ENCODE results near the gene PYM1. TPM values are rescaled to one million over a fixed set of nuclear protein-coding genes. Genes with fewer than 3 reads are reported as not detected.
A peak's percentile ranks its signal among the peaks of the same experiment; 100 is the strongest.

Gene PYM1
- total and polyA plus RNA-seq, 2 of the 13 experiments (the other 11 are each of a cell fraction or from before 2014, with no cell fraction given) = 44.0 to 51.8 TPM

DNA sequence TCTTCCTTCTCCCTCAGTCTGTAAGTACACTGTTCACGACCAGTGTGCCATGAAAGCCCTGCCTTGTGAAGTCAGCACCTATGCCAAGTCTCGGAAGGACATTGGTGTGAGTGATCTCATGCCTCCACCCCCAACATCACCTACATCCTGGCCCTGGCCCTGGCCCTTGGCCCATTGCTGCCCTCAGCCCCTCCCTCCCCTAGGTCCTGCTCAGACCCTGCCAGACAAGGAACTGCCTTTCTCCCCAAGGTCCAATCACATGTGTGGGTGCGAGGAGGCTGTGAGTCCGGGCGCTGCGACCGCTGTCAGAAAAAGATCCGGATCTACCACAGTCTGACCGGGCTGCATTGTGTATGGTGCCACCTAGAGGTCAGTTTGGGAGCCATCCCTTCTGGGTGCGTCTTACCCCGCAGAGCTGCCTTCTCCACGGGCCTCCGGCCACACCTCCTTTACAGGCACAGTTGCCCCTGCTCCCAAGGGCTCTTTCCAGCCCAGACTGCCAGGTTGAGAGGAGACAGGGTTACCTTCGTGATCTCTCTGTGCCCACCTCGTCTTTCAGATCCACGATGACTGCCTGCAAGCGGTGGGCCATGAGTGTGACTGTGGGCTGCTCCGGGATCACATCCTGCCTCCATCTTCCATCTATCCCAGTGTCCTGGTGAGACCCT, 12.5 kb upstream of the PYM1 start (continued):
- TF ChIP-seq PAXIP1 (CRISPR knock-in tag; conservative IDR thresholded peaks at IDR 0.05) (0 out of 2 replicates have a peak, but pooled peaks have one; percentile 14), TEF (CRISPR knock-in tag; IDR thresholded peaks at IDR 0.05) (no peak), CREBL2 (CRISPR knock-in tag; IDR thresholded peaks at IDR 0.05; ENCODE audit: borderline replicate concordance) (no peak), ZNF512B (CRISPR knock-in tag; IDR thresholded peaks at IDR 0.05; ENCODE audit: borderline replicate concordance) (no peak), ZNF232 (CRISPR knock-in tag; IDR thresholded peaks at IDR 0.05; ENCODE audit: borderline replicate concordance) (peak; percentile 34; the same call in 1 of the 2 replicates), ZBTB3 (CRISPR knock-in tag; IDR thresholded peaks at IDR 0.05; ENCODE audit: borderline replicate concordance, low read depth) (no peak), AGO1 (IDR thresholded peaks at IDR 0.05; ENCODE audit: low read depth, low read length, poor library complexity, severe bottlenecking) (no peak), NFKBIZ (CRISPR knock-in tag; IDR thresholded peaks at IDR 0.05) (no peak), ZFP91 (CRISPR knock-in tag; IDR thresholded peaks at IDR 0.05; ENCODE audit: borderline replicate concordance) (peak; percentile 68), NBN (conservative IDR thresholded peaks at IDR 0.05) (no peak), RNF2 (conservative IDR thresholded peaks at IDR 0.05; ENCODE audit: low read depth) (no peak), NCOA2 (CRISPR knock-in tag; IDR thresholded peaks at IDR 0.05) (no peak), ZKSCAN1 (IDR thresholded peaks at IDR 0.05; ENCODE audit: low read length) (no peak), KLF16 (CRISPR knock-in tag; IDR thresholded peaks at IDR 0.05) (no peak), BRD4 (CRISPR knock-in tag; IDR thresholded peaks at IDR 0.05) (0 out of 2 replicates have a peak, but pooled peaks have one; percentile 36), ZNF367 (CRISPR knock-in tag; IDR thresholded peaks at IDR 0.05; ENCODE audit: borderline replicate concordance) (no peak), SALL1 (CRISPR knock-in tag; IDR thresholded peaks at IDR 0.05) (peak; percentile 46; the same call in 1 of the 2 replicates), ZNF839 (CRISPR knock-in tag; IDR thresholded peaks at IDR 0.05; ENCODE audit: borderline replicate concordance) (no peak), MAZ (IDR thresholded peaks at IDR 0.05; ENCODE audit: borderline replicate concordance, low read depth, low read length) (no peak), MAZ (CRISPR knock-in tag; IDR thresholded peaks at IDR 0.05; ENCODE audit: low read depth) (0 out of 2 replicates have a peak, but pooled peaks have one; percentile 20), ESRRA (CRISPR knock-in tag; IDR thresholded peaks at IDR 0.05; ENCODE audit: low read depth) (no peak)

Data from HepG2 (cell line).